HG03196 (cell line): Measurements from ENCODE around the gene LPCAT1.
"Not testable (repeated sequence)": the region's sequence is repeated elsewhere in the genome, so short reads cannot be mapped to it uniquely, and the experiment has no call there.

Experiments used
- ATAC-seq: cut with Tn5 transposase; IDR thresholded peaks from one replicate; pipeline ENCODE4 v1.9.1; 2021; ENCODE audit not compliant: unreplicated experiment

LPCAT1 gene

GRCh38 chr5:1523793-1524480 lies at the start of gene LPCAT1:
LPCAT1 (minus strand) TSS chr5:1523960; CDS start chr5:1523844, 116 bp downstream.
- ATAC-seq: peak; percentile 69

GRCh38 chr5:1571875-1572274 lies 48.1 kb upstream of the LPCAT1 start:
- ATAC-seq: not testable (repeated sequence)

- ATAC-seq: no peak
Measured at GRCh38 chr5:1570975-1571374, 47.2 kb upstream of the LPCAT1 start.

GRCh38 chr5:1568201-1568979 lies 44.6 kb upstream of the LPCAT1 start:
- ATAC-seq: no peak

- not testable (repeated sequence) for ATAC-seq
Measured at GRCh38 chr5:1567527-1568200, 43.9 kb upstream of the LPCAT1 start.

- no peak for ATAC-seq
Measured at GRCh38 chr5:1565737-1566734, 42.3 kb upstream of the LPCAT1 start.

- no peak for ATAC-seq
Measured at GRCh38 chr5:1564824-1565736, 41.3 kb upstream of the LPCAT1 start.

GRCh38 chr5:1564182-1564748 lies 40.5 kb upstream of the LPCAT1 start:
- ATAC-seq: no peak

GRCh38 chr5:1563617-1564181 lies 39.9 kb upstream of the LPCAT1 start:
- ATAC-seq: no peak

GRCh38 chr5:1563051-1563461 lies 39.3 kb upstream of the LPCAT1 start:
- ATAC-seq: no peak

GRCh38 chr5:1562599-1562998 lies 38.8 kb upstream of the LPCAT1 start:
- no peak for ATAC-seq

GRCh38 chr5:1561402-1561929 lies 37.7 kb upstream of the LPCAT1 start:
- ATAC-seq: no peak

- not testable (repeated sequence) for ATAC-seq
Measured at GRCh38 chr5:1560499-1560898, 36.7 kb upstream of the LPCAT1 start.

GRCh38 chr5:1558944-1559343 lies 35.2 kb upstream of the LPCAT1 start:
- no peak for ATAC-seq

- ATAC-seq: no peak
Measured at GRCh38 chr5:1557114-1557873, 33.5 kb upstream of the LPCAT1 start.

GRCh38 chr5:1555808-1556731 lies 32.3 kb upstream of the LPCAT1 start:
- no peak for ATAC-seq
